ENCODE measurements around the gene DROSHA. TPM values are rescaled to one million over a fixed set of nuclear protein-coding genes. Genes with fewer than 3 reads are reported as not detected.

Gene DROSHA
- total RNA-seq, 1 donor from 2014 or later = 51.7 TPM

GRCh38 chr5:31485376-31486207 is 46.3 kb downstream of the DROSHA start:
- TF ChIP-seq CTCF (IDR thresholded peaks at IDR 0.05) = no peak
- Histone ChIP-seq H3K4me1 (no peaks in the 10 kb centered on the region), H3K4me3 (no peak overlapping the region), H3K27me3 (ENCODE audit: low read depth) (no peaks in the 10 kb centered on the region), H3K9me3 (no peaks in the 10 kb centered on the region), H3K27ac (no peak overlapping the region), H3K36me3 (peaks cover 86% of the 10 kb centered on the region)
- intact Hi-C loops (cut with DNase I) = no loop called here
- DNase-seq (no peak), ATAC-seq (no peak)

GRCh38 chr5:31481531-31482165 is 50.2 kb downstream of the DROSHA start:
- no peak overlapping the region for H3K27ac ChIP-seq
- H3K4me1 ChIP-seq = peaks cover 8% of the 10 kb centered on the region
- no peak overlapping the region for H3K4me3 ChIP-seq
- peaks cover 61% of the 10 kb centered on the region for H3K36me3 ChIP-seq
- ATAC-seq = no peak
- H3K27me3 ChIP-seq (ENCODE audit: low read depth) = no peaks in the 10 kb centered on the region
- H3K9me3 ChIP-seq = no peaks in the 10 kb centered on the region
- DNase-seq = no peak
- intact Hi-C loops (cut with DNase I) = no loop called here
- no peak for TF ChIP-seq CTCF (IDR thresholded peaks at IDR 0.05)

- no peak for DNase-seq
- no peak for TF ChIP-seq CTCF (IDR thresholded peaks at IDR 0.05)
- Histone ChIP-seq H3K4me1 (peaks cover 8% of the 10 kb centered on the region), H3K27ac (no peak overlapping the region), H3K9me3 (no peaks in the 10 kb centered on the region), H3K27me3 (ENCODE audit: low read depth) (no peaks in the 10 kb centered on the region), H3K36me3 (peaks cover 44% of the 10 kb centered on the region), H3K4me3 (no peak overlapping the region)
- no peak for ATAC-seq
- intact Hi-C loops (cut with DNase I) = no loop called here
Observed at GRCh38 chr5:31479706-31480105, 52.2 kb downstream of the DROSHA start.

GRCh38 chr5:31478901-31479300 is 53.0 kb downstream of the DROSHA start:
- no peak overlapping the region for H3K27ac ChIP-seq
- no peak overlapping the region for H3K4me3 ChIP-seq
- peaks cover 40% of the 10 kb centered on the region for H3K36me3 ChIP-seq
- DNase-seq = no peak
- TF ChIP-seq CTCF (IDR thresholded peaks at IDR 0.05) = no peak
- intact Hi-C loops (cut with DNase I) = no loop called here
- H3K4me1 ChIP-seq = peaks cover 8% of the 10 kb centered on the region
- ATAC-seq = no peak
- no peaks in the 10 kb centered on the region for H3K9me3 ChIP-seq
- H3K27me3 ChIP-seq (ENCODE audit: low read depth) = no peaks in the 10 kb centered on the region

- TF ChIP-seq CTCF (IDR thresholded peaks at IDR 0.05) = no peak
- Histone ChIP-seq H3K27ac (no peak overlapping the region), H3K4me1 (peaks cover 8% of the 10 kb centered on the region), H3K9me3 (no peaks in the 10 kb centered on the region), H3K36me3 (peaks cover 38% of the 10 kb centered on the region), H3K4me3 (no peak overlapping the region), H3K27me3 (ENCODE audit: low read depth) (no peaks in the 10 kb centered on the region)
- DNase-seq (no peak), ATAC-seq (no peak)
- intact Hi-C loops (cut with DNase I) = no loop called here
Observed at GRCh38 chr5:31477971-31478370, 53.9 kb downstream of the DROSHA start.

All from lower lobe of right lung (tissue), 2 donors.